ENCODE measurements around the gene PDE4A. TPM values are rescaled to one million over a fixed set of nuclear protein-coding genes. Genes with fewer than 3 reads are reported as not detected.

PDE4A gene
- total and polyA plus RNA-seq, 2 of the 13 experiments (the other 11 are each of a cell fraction or from before 2014, with no cell fraction given) = 1.1 to 4.1 TPM

DNA sequence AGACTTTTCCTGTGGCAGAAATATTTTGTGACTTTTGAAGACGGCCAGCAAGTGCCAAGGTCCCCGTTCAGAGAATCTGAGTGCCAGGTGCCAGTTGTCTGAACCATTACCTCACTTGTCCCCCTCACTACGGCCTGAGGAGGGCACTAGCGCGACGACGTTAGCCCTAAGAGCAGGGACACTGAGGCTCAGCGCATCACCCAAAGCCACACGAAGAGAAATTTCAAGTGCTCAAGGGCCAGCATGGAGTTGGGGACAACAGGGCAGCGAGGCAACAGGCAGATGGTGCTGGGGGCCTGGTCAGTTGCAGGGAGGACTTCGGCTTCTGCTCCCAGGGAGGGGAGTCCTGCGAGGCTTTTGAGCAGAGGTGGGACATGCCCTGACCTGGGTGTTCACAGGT, 30.5 kb upstream of the PDE4A start (continued):
- TF ChIP-seq, protein P1, sequence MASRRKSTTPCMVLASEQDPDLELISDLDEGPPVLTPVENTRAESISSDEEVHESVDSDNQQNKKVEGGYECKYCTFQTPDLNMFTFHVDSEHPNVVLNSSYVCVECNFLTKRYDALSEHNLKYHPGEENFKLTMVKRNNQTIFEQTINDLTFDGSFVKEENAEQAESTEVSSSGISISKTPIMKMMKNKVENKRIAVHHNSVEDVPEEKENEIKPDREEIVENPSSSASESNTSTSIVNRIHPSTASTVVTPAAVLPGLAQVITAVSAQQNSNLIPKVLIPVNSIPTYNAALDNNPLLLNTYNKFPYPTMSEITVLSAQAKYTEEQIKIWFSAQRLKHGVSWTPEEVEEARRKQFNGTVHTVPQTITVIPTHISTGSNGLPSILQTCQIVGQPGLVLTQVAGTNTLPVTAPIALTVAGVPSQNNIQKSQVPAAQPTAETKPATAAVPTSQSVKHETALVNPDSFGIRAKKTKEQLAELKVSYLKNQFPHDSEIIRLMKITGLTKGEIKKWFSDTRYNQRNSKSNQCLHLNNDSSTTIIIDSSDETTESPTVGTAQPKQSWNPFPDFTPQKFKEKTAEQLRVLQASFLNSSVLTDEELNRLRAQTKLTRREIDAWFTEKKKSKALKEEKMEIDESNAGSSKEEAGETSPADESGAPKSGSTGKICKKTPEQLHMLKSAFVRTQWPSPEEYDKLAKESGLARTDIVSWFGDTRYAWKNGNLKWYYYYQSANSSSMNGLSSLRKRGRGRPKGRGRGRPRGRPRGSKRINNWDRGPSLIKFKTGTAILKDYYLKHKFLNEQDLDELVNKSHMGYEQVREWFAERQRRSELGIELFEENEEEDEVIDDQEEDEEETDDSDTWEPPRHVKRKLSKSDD (CRISPR knock-in tag; IDR thresholded peaks at IDR 0.05; ENCODE audit: low read depth) = no peak
- TF ChIP-seq RBM22 (optimal IDR thresholded peaks at IDR 0.05; ENCODE audit: low read length) = peak; percentile 90
- no peak for TF ChIP-seq ATF7 (IDR thresholded peaks at IDR 0.05)
- 0 out of 2 replicates have a peak, but pooled peaks have one; percentile 20 for TF ChIP-seq ATF7 (CRISPR knock-in tag; IDR thresholded peaks at IDR 0.05)

DNA sequence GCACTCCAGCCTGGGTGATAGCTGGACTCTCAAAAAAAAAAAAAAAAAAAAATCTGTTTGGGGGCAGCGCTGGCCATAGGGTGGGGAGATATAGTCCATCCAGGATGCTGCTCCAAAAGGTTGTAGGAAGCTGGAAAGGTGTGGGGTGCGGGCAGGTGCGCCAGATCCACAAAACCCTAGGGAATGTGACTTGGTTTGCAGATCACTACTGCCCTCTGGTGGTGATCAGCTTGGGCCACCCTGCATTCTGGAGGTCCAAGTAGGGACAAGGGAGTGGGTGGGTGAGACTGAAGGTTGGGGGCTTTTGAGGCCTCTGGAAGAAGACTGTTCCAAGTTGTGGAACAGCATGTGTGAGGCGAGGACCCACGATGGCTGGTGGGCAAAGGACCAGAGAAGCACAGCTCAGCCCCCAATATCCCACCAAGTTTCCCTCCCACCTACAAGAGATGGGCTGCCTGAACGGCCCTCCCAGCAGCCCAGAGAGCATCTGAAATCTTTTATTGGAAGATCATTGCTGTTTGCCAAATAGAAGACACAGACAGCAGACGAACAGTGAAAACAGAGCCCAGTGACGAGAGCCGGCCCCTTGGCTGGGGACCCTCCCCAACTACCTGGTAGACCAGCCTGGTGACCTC, 29.6 kb upstream of the PDE4A start:
- Histone ChIP-seq H3K4me2 (ENCODE audit: low read depth, low read length) (no peak overlapping the region), H2AFZ (ENCODE audit: low read length) (no peak overlapping the region), H3K4me1 (ENCODE audit: insufficient read depth, low read length) (peaks cover 10% of the 10 kb centered on the region), H3K9me3 (ENCODE audit: low read length) (no peaks in the 10 kb centered on the region), H4K20me1 (ENCODE audit: insufficient read depth, low read length) (no peaks in the 10 kb centered on the region), H3K27ac (ENCODE audit: extremely low read length, insufficient read depth, low read length) (no peak overlapping the region), H3K79me2 (ENCODE audit: insufficient read depth, low read length) (no peaks in the 10 kb centered on the region), H3K9ac (ENCODE audit: insufficient read depth, low read depth, low read length) (no peak overlapping the region), H3K27me3 (ENCODE audit: control insufficient read depth in 1 of 2, insufficient read depth in 2 of 2, low read length in 2 of 2) (no peaks in the 10 kb centered on the region), H3K36me3 (replicated peaks in 1 of 2; ENCODE audit: control insufficient read depth in 1 of 2, insufficient read depth in 2 of 2, low read length in 2 of 2) (peaks cover 16 to 44% of the 10 kb centered on the region in 2 experiments; a peak in 4 of 5 replicates), H3K4me3 (replicated peaks in 1 of 3; ENCODE audit: insufficient read depth in 1 of 3, low read depth in 2 of 3, low read length in 3 of 3) (no peak overlapping the region)
- BruUV-seq (replicated peaks) = no TSS peak
- in situ Hi-C loops (cut with HindIII; ENCODE audit: extremely low pct_ligation_motif_present, low pct_unique_long_range_greater_than_20kb) (loop anchor here (5.0 to 10.0 kb wide), 2 partner anchors 118 to 456 kb away; partner anchors contain the start of genes ICAM1 and OLFM2), intact Hi-C loops (cut with micrococcal nuclease; ENCODE audit: unreplicated experiment) (no loop called here)
- FAIRE-seq (peak; percentile 74), DNase-seq (ENCODE audit: low spot score) (peak; percentile 64), ATAC-seq (peak; percentile 66)
- CTCF ChIA-PET (ENCODE audit: low intra/inter-chr PET ratio, low total read pairs) = interaction anchor here (0.6 to 3.8 kb wide), 6 partner anchors 34 to 460 kb away, joined by 3 to 47 read pairs (median 6); partner anchors contain the start of gene ICAM1
- 77% methylated on average over 9 of the region's 9 CpGs for WGBS (ENCODE audit: low lambda C conversion rate)
- POLR2A ChIA-PET = interaction anchor here (0.9 to 1.1 kb wide), 3 partner anchors 10 to 132 kb away, joined by 3 read pairs; partner anchors contain the start of gene TYK2
- peak; percentile 60 for TF ChIP-seq RAD21 (CRISPR knock-in tag; IDR thresholded peaks at IDR 0.05)
- TF ChIP-seq, protein P2, sequence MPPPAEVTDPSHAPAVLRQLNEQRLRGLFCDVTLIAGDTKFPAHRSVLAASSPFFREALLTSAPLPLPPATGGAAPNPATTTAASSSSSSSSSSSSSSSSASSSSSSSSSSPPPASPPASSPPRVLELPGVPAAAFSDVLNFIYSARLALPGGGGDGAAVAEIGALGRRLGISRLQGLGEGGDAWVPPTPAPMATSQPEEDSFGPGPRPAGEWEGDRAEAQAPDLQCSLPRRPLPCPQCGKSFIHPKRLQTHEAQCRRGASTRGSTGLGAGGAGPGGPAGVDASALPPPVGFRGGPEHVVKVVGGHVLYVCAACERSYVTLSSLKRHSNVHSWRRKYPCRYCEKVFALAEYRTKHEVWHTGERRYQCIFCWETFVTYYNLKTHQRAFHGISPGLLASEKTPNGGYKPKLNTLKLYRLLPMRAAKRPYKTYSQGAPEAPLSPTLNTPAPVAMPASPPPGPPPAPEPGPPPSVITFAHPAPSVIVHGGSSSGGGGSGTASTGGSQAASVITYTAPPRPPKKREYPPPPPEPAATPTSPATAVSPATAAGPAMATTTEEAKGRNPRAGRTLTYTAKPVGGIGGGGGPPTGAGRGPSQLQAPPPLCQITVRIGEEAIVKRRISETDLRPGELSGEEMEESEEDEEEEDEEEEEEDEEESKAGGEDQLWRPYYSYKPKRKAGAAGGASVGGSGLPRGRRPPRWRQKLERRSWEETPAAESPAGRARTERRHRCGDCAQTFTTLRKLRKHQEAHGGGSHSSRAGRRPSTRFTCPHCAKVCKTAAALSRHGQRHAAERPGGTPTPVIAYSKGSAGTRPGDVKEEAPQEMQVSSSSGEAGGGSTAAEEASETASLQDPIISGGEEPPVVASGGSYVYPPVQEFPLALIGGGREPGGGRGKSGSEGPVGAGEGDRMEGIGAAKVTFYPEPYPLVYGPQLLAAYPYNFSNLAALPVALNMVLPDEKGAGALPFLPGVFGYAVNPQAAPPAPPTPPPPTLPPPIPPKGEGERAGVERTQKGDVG (CRISPR knock-in tag; IDR thresholded peaks at IDR 0.05; ENCODE audit: borderline replicate concordance) = 0 out of 2 replicates have a peak, but pooled peaks have one; percentile 27
- TF ChIP-seq, protein P3, sequence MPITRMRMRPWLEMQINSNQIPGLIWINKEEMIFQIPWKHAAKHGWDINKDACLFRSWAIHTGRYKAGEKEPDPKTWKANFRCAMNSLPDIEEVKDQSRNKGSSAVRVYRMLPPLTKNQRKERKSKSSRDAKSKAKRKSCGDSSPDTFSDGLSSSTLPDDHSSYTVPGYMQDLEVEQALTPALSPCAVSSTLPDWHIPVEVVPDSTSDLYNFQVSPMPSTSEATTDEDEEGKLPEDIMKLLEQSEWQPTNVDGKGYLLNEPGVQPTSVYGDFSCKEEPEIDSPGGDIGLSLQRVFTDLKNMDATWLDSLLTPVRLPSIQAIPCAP (CRISPR knock-in tag; IDR thresholded peaks at IDR 0.05; ENCODE audit: low read depth) = no peak
- no peak for TF ChIP-seq FLYWCH1 (CRISPR knock-in tag; IDR thresholded peaks at IDR 0.05)
- TF ChIP-seq, protein P4, sequence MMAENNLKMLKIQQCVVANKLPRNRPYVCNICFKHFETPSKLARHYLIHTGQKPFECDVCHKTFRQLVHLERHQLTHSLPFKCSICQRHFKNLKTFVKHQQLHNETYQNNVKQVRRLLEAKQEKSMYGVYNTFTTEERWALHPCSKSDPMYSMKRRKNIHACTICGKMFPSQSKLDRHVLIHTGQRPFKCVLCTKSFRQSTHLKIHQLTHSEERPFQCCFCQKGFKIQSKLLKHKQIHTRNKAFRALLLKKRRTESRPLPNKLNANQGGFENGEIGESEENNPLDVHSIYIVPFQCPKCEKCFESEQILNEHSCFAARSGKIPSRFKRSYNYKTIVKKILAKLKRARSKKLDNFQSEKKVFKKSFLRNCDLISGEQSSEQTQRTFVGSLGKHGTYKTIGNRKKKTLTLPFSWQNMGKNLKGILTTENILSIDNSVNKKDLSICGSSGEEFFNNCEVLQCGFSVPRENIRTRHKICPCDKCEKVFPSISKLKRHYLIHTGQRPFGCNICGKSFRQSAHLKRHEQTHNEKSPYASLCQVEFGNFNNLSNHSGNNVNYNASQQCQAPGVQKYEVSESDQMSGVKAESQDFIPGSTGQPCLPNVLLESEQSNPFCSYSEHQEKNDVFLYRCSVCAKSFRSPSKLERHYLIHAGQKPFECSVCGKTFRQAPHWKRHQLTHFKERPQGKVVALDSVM (CRISPR knock-in tag; IDR thresholded peaks at IDR 0.05) = peak; percentile 38; the same call in 1 of the 2 replicates
- TF ChIP-seq ZNF121 (CRISPR knock-in tag; IDR thresholded peaks at IDR 0.05) = no peak
- TF ChIP-seq SMC3 (IDR thresholded peaks at IDR 0.05; ENCODE audit: low read length) = peak; percentile 81
